ENCODE measurements around the gene PLET1.

The PLET1 gene

GRCh38 chr11:112228706-112229105 is 32.0 kb downstream of the PLET1 start:
- Histone ChIP-seq H3K36me3 (ENCODE audit: insufficient read depth, insufficient read length, low read length) (peaks cover 49% of the 10 kb centered on the region), H3K27me3 (ENCODE audit: insufficient read depth, insufficient read length) (no peaks in the 10 kb centered on the region)
- TF ChIP-seq ZNF274 (IDR thresholded peaks at IDR 0.05; ENCODE audit: low read depth, low read length) (no peak), YY1 (IDR thresholded peaks at IDR 0.05; ENCODE audit: insufficient read depth, insufficient read length) (no peak), SUZ12 (IDR thresholded peaks at IDR 0.05; ENCODE audit: extremely low read depth, insufficient read depth, insufficient read length) (no peak)

GRCh38 chr11:112227471-112227870 is 33.2 kb downstream of the PLET1 start:
- TF ChIP-seq ZNF274 (IDR thresholded peaks at IDR 0.05; ENCODE audit: low read depth, low read length) (no peak), YY1 (IDR thresholded peaks at IDR 0.05; ENCODE audit: insufficient read depth, insufficient read length) (no peak), SUZ12 (IDR thresholded peaks at IDR 0.05; ENCODE audit: extremely low read depth, insufficient read depth, insufficient read length) (no peak)
- H3K9ac ChIP-seq (ENCODE audit: insufficient read length, low read depth) = peak overlapping the region; percentile 93
- peak overlapping the region; percentile 86 for H3K4me3 ChIP-seq (ENCODE audit: insufficient read length, low read depth)
- no peaks in the 10 kb centered on the region for H3K9me3 ChIP-seq (ENCODE audit: insufficient read depth, low read length)
- peaks cover 37% of the 10 kb centered on the region for H3K36me3 ChIP-seq (ENCODE audit: insufficient read depth, insufficient read length, low read length)
- no peak for DNase-seq (ENCODE audit: low read depth, low spot score)
- no peaks in the 10 kb centered on the region for H3K27me3 ChIP-seq (ENCODE audit: insufficient read depth, insufficient read length)
- H3K4me1 ChIP-seq (ENCODE audit: insufficient read depth, insufficient read length) = no peaks in the 10 kb centered on the region

More at GRCh38 chr11:112228706-112229105, 32.0 kb downstream of the PLET1 start:
- no peak for DNase-seq (ENCODE audit: low read depth, low spot score)
- Histone ChIP-seq H3K9me3 (ENCODE audit: insufficient read depth, low read length) (no peaks in the 10 kb centered on the region), H3K9ac (ENCODE audit: insufficient read length, low read depth) (no peak overlapping the region), H3K4me3 (ENCODE audit: insufficient read length, low read depth) (no peak overlapping the region), H3K4me1 (ENCODE audit: insufficient read depth, insufficient read length) (no peaks in the 10 kb centered on the region)

- TF ChIP-seq SUZ12 (IDR thresholded peaks at IDR 0.05; ENCODE audit: extremely low read depth, insufficient read depth, insufficient read length) (no peak), ZNF274 (IDR thresholded peaks at IDR 0.05; ENCODE audit: low read depth, low read length) (no peak), YY1 (IDR thresholded peaks at IDR 0.05; ENCODE audit: insufficient read depth, insufficient read length) (no peak)
- Histone ChIP-seq H3K4me1 (ENCODE audit: insufficient read depth, insufficient read length) (no peaks in the 10 kb centered on the region), H3K9ac (ENCODE audit: insufficient read length, low read depth) (peak overlapping the region; percentile 93), H3K36me3 (ENCODE audit: insufficient read depth, insufficient read length, low read length) (peaks cover 31% of the 10 kb centered on the region), H3K27me3 (ENCODE audit: insufficient read depth, insufficient read length) (no peaks in the 10 kb centered on the region), H3K9me3 (ENCODE audit: insufficient read depth, low read length) (no peaks in the 10 kb centered on the region), H3K4me3 (ENCODE audit: insufficient read length, low read depth) (peak overlapping the region; percentile 86)
- no peak for DNase-seq (ENCODE audit: low read depth, low spot score)
These were observed 33.7 kb downstream of the PLET1 start for GRCh38 chr11:112226831-112227401.

- DNase-seq (ENCODE audit: low read depth, low spot score) = peak; percentile 68
- Histone ChIP-seq H3K9me3 (ENCODE audit: insufficient read depth, low read length) (no peaks in the 10 kb centered on the region), H3K27me3 (ENCODE audit: insufficient read depth, insufficient read length) (no peaks in the 10 kb centered on the region), H3K4me1 (ENCODE audit: insufficient read depth, insufficient read length) (no peaks in the 10 kb centered on the region), H3K9ac (ENCODE audit: insufficient read length, low read depth) (peak within 1 kb of the TSS; percentile 93), H3K4me3 (ENCODE audit: insufficient read length, low read depth) (peak within 1 kb of the TSS; percentile 86), H3K36me3 (ENCODE audit: insufficient read depth, insufficient read length, low read length) (peaks cover 31% of the 10 kb centered on the region)
- no peak for TF ChIP-seq SUZ12 (IDR thresholded peaks at IDR 0.05; ENCODE audit: extremely low read depth, insufficient read depth, insufficient read length)
- TF ChIP-seq ZNF274 (IDR thresholded peaks at IDR 0.05; ENCODE audit: low read depth, low read length) = no peak
- TF ChIP-seq YY1 (IDR thresholded peaks at IDR 0.05; ENCODE audit: insufficient read depth, insufficient read length) = no peak
These were observed 34.4 kb downstream of the PLET1 start, which contains the start of gene PTS for GRCh38 chr11:112226062-112226830. Gene PTS, plus strand, starts transcription at chr11:112226428. Its CDS starts 16 bp downstream, at chr11:112226444.

- H3K27me3 ChIP-seq (ENCODE audit: insufficient read depth, insufficient read length) = no peaks in the 10 kb centered on the region
- TF ChIP-seq ZNF274 (IDR thresholded peaks at IDR 0.05; ENCODE audit: low read depth, low read length) (no peak), YY1 (IDR thresholded peaks at IDR 0.05; ENCODE audit: insufficient read depth, insufficient read length) (no peak), SUZ12 (IDR thresholded peaks at IDR 0.05; ENCODE audit: extremely low read depth, insufficient read depth, insufficient read length) (no peak)
- no peak for DNase-seq (ENCODE audit: low read depth, low spot score)
- peaks cover 26% of the 10 kb centered on the region for H3K36me3 ChIP-seq (ENCODE audit: insufficient read depth, insufficient read length, low read length)
- no peaks in the 10 kb centered on the region for H3K4me1 ChIP-seq (ENCODE audit: insufficient read depth, insufficient read length)
- H3K9me3 ChIP-seq (ENCODE audit: insufficient read depth, low read length) = no peaks in the 10 kb centered on the region
- peak overlapping the region; percentile 86 for H3K4me3 ChIP-seq (ENCODE audit: insufficient read length, low read depth)
- peak overlapping the region; percentile 93 for H3K9ac ChIP-seq (ENCODE audit: insufficient read length, low read depth)
These were observed 35.0 kb downstream of the PLET1 start for GRCh38 chr11:112225753-112226061.

- H3K36me3 ChIP-seq (ENCODE audit: insufficient read depth, insufficient read length, low read length) = peaks cover 9% of the 10 kb centered on the region
- H3K27me3 ChIP-seq (ENCODE audit: insufficient read depth, insufficient read length) = no peaks in the 10 kb centered on the region
- H3K4me3 ChIP-seq (ENCODE audit: insufficient read length, low read depth) = no peak overlapping the region
- no peak overlapping the region for H3K9ac ChIP-seq (ENCODE audit: insufficient read length, low read depth)
- TF ChIP-seq SUZ12 (IDR thresholded peaks at IDR 0.05; ENCODE audit: extremely low read depth, insufficient read depth, insufficient read length) (no peak), YY1 (IDR thresholded peaks at IDR 0.05; ENCODE audit: insufficient read depth, insufficient read length) (no peak), ZNF274 (IDR thresholded peaks at IDR 0.05; ENCODE audit: low read depth, low read length) (no peak)
- DNase-seq (ENCODE audit: low read depth, low spot score) = no peak
- H3K4me1 ChIP-seq (ENCODE audit: insufficient read depth, insufficient read length) = no peaks in the 10 kb centered on the region
- H3K9me3 ChIP-seq (ENCODE audit: insufficient read depth, low read length) = no peaks in the 10 kb centered on the region
These were observed 36.7 kb downstream of the PLET1 start for GRCh38 chr11:112223754-112224532.

- Histone ChIP-seq H3K9ac (ENCODE audit: insufficient read length, low read depth) (no peak overlapping the region), H3K4me3 (ENCODE audit: insufficient read length, low read depth) (no peak overlapping the region), H3K27me3 (ENCODE audit: insufficient read depth, insufficient read length) (no peaks in the 10 kb centered on the region), H3K4me1 (ENCODE audit: insufficient read depth, insufficient read length) (no peaks in the 10 kb centered on the region), H3K9me3 (ENCODE audit: insufficient read depth, low read length) (no peaks in the 10 kb centered on the region), H3K36me3 (ENCODE audit: insufficient read depth, insufficient read length, low read length) (peaks cover 3% of the 10 kb centered on the region)
- no peak for TF ChIP-seq SUZ12 (IDR thresholded peaks at IDR 0.05; ENCODE audit: extremely low read depth, insufficient read depth, insufficient read length)
- no peak for TF ChIP-seq ZNF274 (IDR thresholded peaks at IDR 0.05; ENCODE audit: low read depth, low read length)
- TF ChIP-seq YY1 (IDR thresholded peaks at IDR 0.05; ENCODE audit: insufficient read depth, insufficient read length) = no peak
- DNase-seq (ENCODE audit: low read depth, low spot score) = no peak
These were observed 37.5 kb downstream of the PLET1 start for GRCh38 chr11:112223121-112223520.
